Stimulated activated CD4-positive, alpha-beta T cell treated with anti-CD3 and anti-CD28 coated beads, Interleukin-15, amount 100 ng/mL, for 24 hours (primary cell): ENCODE data around the gene MYB.
A peak's percentile ranks its signal among the peaks of the same experiment; 100 is the strongest.

Experiments
- DNase-seq: peaks from one replicate; pipeline ENCODE4 v3.0.0-alpha.2; 2020

The MYB gene

GRCh38 chr6:135189344-135189743, 8.2 kb downstream of the MYB start:
- DNase-seq: no peak

- no peak for DNase-seq
These were observed 10.6 kb downstream of the MYB start for GRCh38 chr6:135191508-135192255.

- DNase-seq: no peak
These were observed 11.4 kb downstream of the MYB start for GRCh38 chr6:135192256-135193174.

- DNase-seq: no peak
These were observed 12.1 kb downstream of the MYB start for GRCh38 chr6:135193221-135193620.

GRCh38 chr6:135195041-135195440, 13.9 kb downstream of the MYB start:
- DNase-seq: no peak

- no peak for DNase-seq
These were observed 14.4 kb downstream of the MYB start for GRCh38 chr6:135195522-135195921.

- peak; percentile 40 for DNase-seq
These were observed 15.8 kb downstream of the MYB start for GRCh38 chr6:135196739-135197510.

- DNase-seq: no peak
These were observed 21.7 kb downstream of the MYB start for GRCh38 chr6:135202836-135203235.

- DNase-seq: no peak
These were observed 23.8 kb downstream of the MYB start for GRCh38 chr6:135204951-135205350.

GRCh38 chr6:135209803-135210202, 28.7 kb downstream of the MYB start:
- DNase-seq: no peak

- peak; percentile 9 for DNase-seq
These were observed 29.7 kb downstream of the MYB start for GRCh38 chr6:135210632-135211305.

- DNase-seq: no peak
These were observed 30.2 kb downstream of the MYB start for GRCh38 chr6:135211306-135211702.

- DNase-seq: peak; percentile 39
These were observed 31.1 kb downstream of the MYB start for GRCh38 chr6:135212020-135212806.

- DNase-seq: peak; percentile 21
These were observed 31.8 kb downstream of the MYB start for GRCh38 chr6:135212935-135213334.

- no peak for DNase-seq
These were observed 32.5 kb downstream of the MYB start for GRCh38 chr6:135213616-135214015.

GRCh38 chr6:135215160-135215559, 34.1 kb downstream of the MYB start:
- DNase-seq: no peak

GRCh38 chr6:135215563-135215962, 34.5 kb downstream of the MYB start:
- no peak for DNase-seq

GRCh38 chr6:135217663-135218062, 36.6 kb downstream of the MYB start:
- no peak for DNase-seq

- DNase-seq: no peak
These were observed 38.2 kb downstream of the MYB start for GRCh38 chr6:135219346-135219745.

- no peak for DNase-seq
These were observed 39.9 kb downstream of the MYB start for GRCh38 chr6:135221042-135221441.

- DNase-seq: no peak
These were observed 40.4 kb downstream of the MYB start for GRCh38 chr6:135221505-135221904.

- no peak for DNase-seq
These were observed 41.5 kb downstream of the MYB start for GRCh38 chr6:135222623-135223022.
